ENCODE data around the gene SIGLEC1.

- no peak for TF ChIP-seq EZH2 (IDR thresholded peaks at IDR 0.05; ENCODE audit: borderline replicate concordance, low read depth, low read length, severe bottlenecking)
- no peak for TF ChIP-seq CTCF (IDR thresholded peaks at IDR 0.05; ENCODE audit: extremely low read depth in 1 of 2, insufficient read depth in 1 of 2, low read depth in 1 of 2, low read length in 2 of 2)
Measured at GRCh38 chr20:3740615-3741301, 28.4 kb upstream of the SIGLEC1 start.
